Cardiac fibroblast (primary cell): ENCODE results near the gene ENTPD2.
A peak's percentile ranks its signal among the peaks of the same experiment; 100 is the strongest.

ENCODE experiments used
- DNase-seq, 2 donors: peaks; one replicate each; pipeline versions ENCODE4 v3.0.0 to v3.0.0-alpha.2; 2010; ENCODE audit warnings: low read depth in 2 of 2
- H3K4me3 ChIP-seq, 2 donors: replicated peaks in 1 of 2; 1 replicate in 1 of 2; 2 replicates in 1 of 2; pipeline ENCODE4 v1.5.1; 2011; ENCODE audit warnings: low read depth in 2 of 2, low read length in 2 of 2, mild to moderate bottlenecking in 2 of 2, moderate library complexity in 1 of 2
- CTCF ChIP-seq: IDR thresholded peaks from one replicate; pipeline ENCODE4 v1.5.1; 2011; ENCODE audit warnings: low read depth, mild to moderate bottlenecking, low read length, inconsistent platforms

ENTPD2 gene

DNA sequence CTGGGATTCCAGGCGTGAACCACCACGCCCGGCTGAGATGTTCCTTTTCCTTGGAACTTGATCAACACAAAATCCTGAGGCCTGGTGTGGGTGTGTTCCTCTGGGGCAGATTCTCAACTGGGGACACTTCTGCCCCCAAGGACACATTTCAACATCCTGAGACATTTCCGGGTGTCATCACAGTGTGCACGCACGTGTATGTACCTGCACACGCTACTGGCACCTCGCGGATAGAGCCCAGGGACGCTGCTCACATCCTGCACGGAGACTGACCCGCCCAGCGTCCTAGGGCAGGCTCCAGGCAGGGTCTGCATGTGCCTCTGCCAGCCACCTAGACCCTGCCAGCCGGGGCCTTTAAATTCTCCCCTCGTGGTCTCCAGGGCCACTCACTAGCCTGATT, 8.5 kb upstream of the ENTPD2 start:
- DNase-seq: no peak
- TF ChIP-seq CTCF: no peak

GRCh38 chr9:137058521-137059234, 4.8 kb upstream of the ENTPD2 start:
- TF ChIP-seq CTCF: no peak
- no peak for DNase-seq
- no peak overlapping the region for H3K4me3 ChIP-seq

More for the DNA sequence above, 8.5 kb upstream of the ENTPD2 start:
- no peak overlapping the region for H3K4me3 ChIP-seq

DNA sequence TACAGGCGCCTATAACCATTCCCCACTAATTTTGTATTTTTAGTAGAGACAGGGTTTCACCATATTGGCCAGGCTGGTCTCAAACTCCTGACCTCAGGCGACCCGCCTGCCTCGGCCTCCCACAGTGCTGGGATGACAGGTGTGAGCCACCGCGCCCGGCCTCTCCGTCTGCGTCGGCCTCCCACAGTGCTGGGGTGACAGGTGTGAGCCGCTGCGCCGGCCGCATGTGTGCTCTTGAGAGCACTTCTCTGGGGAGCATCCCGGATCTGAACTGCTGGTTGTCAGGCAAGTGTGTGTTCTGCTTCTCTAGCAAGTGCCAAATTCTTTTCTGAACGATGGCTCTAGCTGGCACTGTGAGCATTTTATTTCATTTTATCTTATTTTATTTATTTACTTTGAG, 3.7 kb upstream of the ENTPD2 start:
- H3K4me3 ChIP-seq: no peak overlapping the region
- TF ChIP-seq CTCF: no peak
- no peak for DNase-seq

- TF ChIP-seq CTCF: no peak
- H3K4me3 ChIP-seq: no peak overlapping the region
- DNase-seq: no peak
Observed at GRCh38 chr9:137056739-137057415, 3.0 kb upstream of the ENTPD2 start.

- H3K4me3 ChIP-seq: no peak overlapping the region
- no peak for TF ChIP-seq CTCF
- DNase-seq: peak; percentile 33 to 97
Observed at GRCh38 chr9:137055385-137056364, 1.8 kb upstream of the ENTPD2 start.

- no peak for DNase-seq
- no peak overlapping the region for H3K4me3 ChIP-seq
- no peak for TF ChIP-seq CTCF
Observed at GRCh38 chr9:137054932-137055384, 1.1 kb upstream of the ENTPD2 start.
